Transverse colon (tissue), 4 donors: ENCODE results near the gene IGFL3. TPM values are rescaled to one million over a fixed set of nuclear protein-coding genes. Genes with fewer than 3 reads are reported as not detected.

Experiments
- DNase-seq: peaks from one replicate; pipeline ENCODE4 v3.0.0-alpha.2; 2019
- H3K27ac ChIP-seq, 4 donors: fragments of 200-600 bp; sonication (generic); 2 replicates each; pipeline ENCODE4 v1.5.1; 2016 to 2018; ENCODE audit warnings: inconsistent platforms in 4 of 4
- H3K27me3 ChIP-seq: fragments of 200-600 bp; sonication (generic); 2 replicates; pipeline ENCODE4 v1.5.1; 2017; ENCODE audit warnings: inconsistent platforms
- H3K36me3 ChIP-seq, 4 donors: fragments of 200-600 bp; sonication (generic); 2 replicates each; pipeline ENCODE4 v1.5.1; 2017 to 2019; ENCODE audit warnings: inconsistent platforms in 4 of 4
- H3K4me1 ChIP-seq, 4 donors: fragments of 200-600 bp; sonication (generic); 2 replicates each; pipeline ENCODE4 v1.5.1; 2017 to 2020; ENCODE audit warnings: inconsistent platforms in 4 of 4
- H3K4me3 ChIP-seq, 4 donors: fragments of 200-600 bp; sonication (generic); 1 replicate in 1 of 4; 2 replicates in 3 of 4; pipeline versions ENCODE4 v1.5.1 to v1.6.1; 2017 to 2019; ENCODE audit warnings: inconsistent platforms in 4 of 4
- H3K9me3 ChIP-seq, 2 donors: fragments of 200-600 bp; sonication (generic); 2 replicates each; pipeline ENCODE4 v1.5.1; 2017 to 2019; ENCODE audit warnings: inconsistent platforms in 2 of 2
- CTCF ChIP-seq, 5 experiments: fragments of 200-600 bp in 3 of 5; fragments of 450-650 bp in 2 of 5; sonication (generic) in 3 of 5; IDR thresholded peaks; 1 replicate in 2 of 5; 2 replicates in 3 of 5; pipeline ENCODE4 v1.5.1; 2016 to 2017; ENCODE audit warnings: antibody characterized with exemption in 5 of 5, inconsistent platforms in 3 of 5, mild to moderate bottlenecking in 2 of 5, moderate library complexity in 1 of 5
- EP300 ChIP-seq: sonication (generic); formaldehyde crosslinking; IDR thresholded peaks from one replicate; pipeline ENCODE4 v1.6.1; 2017; ENCODE audit warnings: antibody characterized with exemption, low read depth
- POLR2A ChIP-seq: fragments of 450-650 bp; IDR thresholded peaks from one replicate; pipeline ENCODE4 v1.6.1; 2016; ENCODE audit warnings: antibody characterized with exemption, mild to moderate bottlenecking, moderate library complexity
- POLR2AphosphoS5 ChIP-seq, 3 donors: sonication (generic); formaldehyde crosslinking; IDR thresholded peaks; one replicate each; pipeline ENCODE4 v1.6.1; 2016; ENCODE audit warnings: antibody characterized with exemption in 3 of 3
- WGBS, 2 donors: methylation state at CpG; one replicate each; pipeline ENCODE4 v1.1.5; 2018; ENCODE audit warnings: low coverage in 1 of 2; 5-methylcytosine and 5-hydroxymethylcytosine counted together
- in situ Hi-C, 4 donors: fragments of 200-750 bp; cut with MboI; loops; one replicate each; pipeline versions ENCODE4 v1.15.0 to v1.15.1; 2017; ENCODE audit warnings: low sequenced_read_pairs in 3 of 4, low pct_ligation_motif_present in 1 of 4, low pct_unique_long_range_greater_than_20kb in 1 of 4
- intact Hi-C: fragments of 100-400 bp; cut with DNase I; formaldehyde crosslinking; loops from one replicate; pipeline ENCODE4 v1.15.1; 2023; ENCODE audit warnings: low total_unique reads
- total RNA-seq, 4 donors: library from RNA; depleted of rRNA; stranded (reverse); fragments of >200 nt; gene quantifications; one replicate each; pipeline ENCODE4 v1.1.0, GENCODE V29; 2016

Gene IGFL3
- total RNA-seq, 4 donors from 2014 or later = not detected

- intact Hi-C loops = no loop called here
- Histone ChIP-seq H3K36me3 (no peaks in the 10 kb centered on the region), H3K27ac (no peak overlapping the region), H3K27me3 (no peaks in the 10 kb centered on the region), H3K4me1 (peaks cover 0 to 5% (median 0%) of the 10 kb centered on the region in 4 donors), H3K9me3 (no peaks in the 10 kb centered on the region), H3K4me3 (no peak overlapping the region)
- 69 to 77% methylated on average over 4 of the region's 4 CpGs for WGBS, 2 donors
- no peak for DNase-seq
- no peak for TF ChIP-seq CTCF (IDR thresholded peaks at IDR 0.05)
- TF ChIP-seq POLR2A = no peak
- TF ChIP-seq POLR2AphosphoS5 (IDR thresholded peaks at IDR 0.05) = no peak
- TF ChIP-seq EP300 = no peak
- in situ Hi-C loops = no loop called here
Measured at GRCh38 chr19:46142294-46142693, 17.8 kb upstream of the IGFL3 start.

- no peak for DNase-seq
- Histone ChIP-seq H3K9me3 (no peaks in the 10 kb centered on the region), H3K27me3 (no peaks in the 10 kb centered on the region), H3K36me3 (no peaks in the 10 kb centered on the region), H3K4me3 (no peak overlapping the region), H3K4me1 (peaks cover 0 to 5% (median 0%) of the 10 kb centered on the region in 4 donors), H3K27ac (no peak overlapping the region)
- TF ChIP-seq CTCF (IDR thresholded peaks at IDR 0.05) (no peak), POLR2A (no peak), POLR2AphosphoS5 (IDR thresholded peaks at IDR 0.05) (no peak), EP300 (no peak)
- 75% methylated on average over 1 of the region's 1 CpG; no CpG with 5 or more reads in 1 of the 2 donors for WGBS, 2 donors
- in situ Hi-C loops (no loop called here), intact Hi-C loops (no loop called here)
Measured at GRCh38 chr19:46141421-46141820, 16.9 kb upstream of the IGFL3 start.

GRCh38 chr19:46137915-46138473, 13.5 kb upstream of the IGFL3 start:
- intact Hi-C loops = loop anchor here (5.0 kb wide), 1 partner anchor 1669 kb away; no protein-coding TSS in a partner anchor
- Histone ChIP-seq H3K27ac (no peak overlapping the region), H3K27me3 (no peaks in the 10 kb centered on the region), H3K36me3 (no peaks in the 10 kb centered on the region), H3K9me3 (no peaks in the 10 kb centered on the region), H3K4me3 (no peak overlapping the region), H3K4me1 (peaks cover 0 to 13% (median 9%) of the 10 kb centered on the region in 4 donors)
- in situ Hi-C loops = no loop called here
- TF ChIP-seq EP300 = no peak
- TF ChIP-seq POLR2A = no peak
- no peak for TF ChIP-seq POLR2AphosphoS5 (IDR thresholded peaks at IDR 0.05)
- no peak for TF ChIP-seq CTCF (IDR thresholded peaks at IDR 0.05)
- DNase-seq = no peak
- WGBS, 2 donors = 71 to 81% methylated on average over 2 to 4 of the region's 4 CpGs

GRCh38 chr19:46134527-46134926, 10.0 kb upstream of the IGFL3 start:
- Histone ChIP-seq H3K27ac (peak overlapping the region in 1 of 4 donors; percentile 61), H3K9me3 (no peaks in the 10 kb centered on the region), H3K36me3 (no peaks in the 10 kb centered on the region), H3K4me1 (peaks cover 0 to 15% (median 11%) of the 10 kb centered on the region in 4 donors), H3K4me3 (no peak overlapping the region), H3K27me3 (no peaks in the 10 kb centered on the region)
- intact Hi-C loops (no loop called here), in situ Hi-C loops (no loop called here)
- TF ChIP-seq CTCF (IDR thresholded peaks at IDR 0.05) (no peak), POLR2AphosphoS5 (IDR thresholded peaks at IDR 0.05) (no peak), POLR2A (no peak), EP300 (no peak)
- no peak for DNase-seq
